GM12874 (cell line): ENCODE results near the gene BAHCC1.

Source experiments
- TF ChIP-seq, protein P1 (sequence below): IDR thresholded peaks from 2 replicates; pipeline ENCODE4 v1.5.1; 2011; ENCODE audit warnings: low read depth, mild to moderate bottlenecking, control low read depth, low read length, moderate library complexity; ENCODE audit not compliant: insufficient read depth

Gene BAHCC1

DNA sequence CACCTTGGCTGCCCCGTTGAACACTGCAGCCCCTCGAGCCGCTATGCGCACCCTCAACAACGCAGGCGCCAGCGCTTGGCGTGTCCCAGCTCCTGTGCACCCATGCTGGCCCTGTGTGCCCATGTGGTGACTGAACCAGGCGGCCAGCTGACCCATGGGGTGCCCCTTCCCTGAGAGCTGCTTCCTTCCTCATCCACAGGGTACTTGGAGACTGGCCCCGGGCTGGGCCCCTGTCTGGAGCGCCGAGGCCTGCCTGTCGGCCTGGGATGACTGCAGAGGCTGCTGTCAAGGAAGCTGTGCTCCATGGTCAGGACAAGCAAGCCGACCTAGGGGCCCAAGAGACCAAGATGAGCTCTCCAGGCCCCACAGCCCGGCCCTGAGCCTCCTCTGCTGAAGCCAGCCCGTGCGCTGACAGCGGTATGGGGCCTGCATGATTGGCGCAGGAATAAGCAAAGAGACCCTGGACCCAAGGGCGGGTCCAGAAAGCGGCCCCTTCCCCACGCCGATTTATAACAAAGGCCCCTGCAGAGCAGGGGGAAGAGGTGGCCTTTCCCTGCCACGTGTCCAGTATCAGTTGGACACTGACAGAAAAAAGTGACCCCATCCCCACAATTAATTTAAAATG lies 21.6 kb upstream of the BAHCC1 start:
- TF ChIP-seq, protein P1, sequence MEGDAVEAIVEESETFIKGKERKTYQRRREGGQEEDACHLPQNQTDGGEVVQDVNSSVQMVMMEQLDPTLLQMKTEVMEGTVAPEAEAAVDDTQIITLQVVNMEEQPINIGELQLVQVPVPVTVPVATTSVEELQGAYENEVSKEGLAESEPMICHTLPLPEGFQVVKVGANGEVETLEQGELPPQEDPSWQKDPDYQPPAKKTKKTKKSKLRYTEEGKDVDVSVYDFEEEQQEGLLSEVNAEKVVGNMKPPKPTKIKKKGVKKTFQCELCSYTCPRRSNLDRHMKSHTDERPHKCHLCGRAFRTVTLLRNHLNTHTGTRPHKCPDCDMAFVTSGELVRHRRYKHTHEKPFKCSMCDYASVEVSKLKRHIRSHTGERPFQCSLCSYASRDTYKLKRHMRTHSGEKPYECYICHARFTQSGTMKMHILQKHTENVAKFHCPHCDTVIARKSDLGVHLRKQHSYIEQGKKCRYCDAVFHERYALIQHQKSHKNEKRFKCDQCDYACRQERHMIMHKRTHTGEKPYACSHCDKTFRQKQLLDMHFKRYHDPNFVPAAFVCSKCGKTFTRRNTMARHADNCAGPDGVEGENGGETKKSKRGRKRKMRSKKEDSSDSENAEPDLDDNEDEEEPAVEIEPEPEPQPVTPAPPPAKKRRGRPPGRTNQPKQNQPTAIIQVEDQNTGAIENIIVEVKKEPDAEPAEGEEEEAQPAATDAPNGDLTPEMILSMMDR = no peak

DNA sequence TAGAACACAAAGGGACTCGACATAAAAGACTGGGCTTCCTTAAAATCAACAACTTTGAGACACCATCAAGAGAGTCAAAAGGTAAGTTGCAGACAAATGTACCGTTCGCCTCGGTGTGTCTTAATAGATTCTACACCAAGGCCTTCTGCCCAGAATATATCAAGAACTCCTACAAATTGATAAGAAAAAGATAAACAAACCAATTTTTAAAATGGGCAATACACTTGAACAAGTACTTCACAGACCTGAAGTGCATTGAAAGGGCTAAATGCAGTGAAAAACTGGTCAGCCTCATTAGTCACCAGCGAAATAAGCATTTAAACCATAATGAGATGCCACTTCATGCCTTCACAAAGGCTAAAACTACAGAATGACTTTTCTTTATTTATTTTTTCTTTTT lies 20.4 kb upstream of the BAHCC1 start:
- TF ChIP-seq, protein P1 = no peak

- TF ChIP-seq, protein P1 = no peak
Observed at GRCh38 chr17:81376946-81377714, 18.1 kb upstream of the BAHCC1 start.

- TF ChIP-seq, protein P1 = no peak
Observed at GRCh38 chr17:81378941-81379511, 16.2 kb upstream of the BAHCC1 start.

GRCh38 chr17:81379523-81379942 lies 15.7 kb upstream of the BAHCC1 start:
- TF ChIP-seq, protein P1 = no peak

DNA sequence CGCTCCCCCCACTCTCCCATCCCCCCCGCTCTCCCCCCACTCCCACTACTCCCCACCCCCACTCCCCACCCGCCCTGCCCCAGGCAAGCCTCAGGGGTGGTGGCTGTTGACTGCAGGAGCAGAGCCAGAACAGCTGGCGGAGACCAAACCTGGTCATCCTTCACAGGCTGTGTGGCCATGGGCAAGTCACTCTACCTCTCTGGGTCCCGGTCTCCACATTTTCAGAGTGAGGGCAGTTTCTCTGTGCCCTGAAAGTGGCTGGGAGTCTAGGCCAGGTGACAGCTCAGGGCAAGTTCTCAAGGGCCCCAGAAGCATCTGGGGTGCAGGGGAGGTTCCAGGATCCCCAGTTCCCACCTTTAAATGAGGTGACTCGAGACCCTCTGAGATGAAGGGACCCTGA lies 15.1 kb upstream of the BAHCC1 start:
- TF ChIP-seq, protein P1 = no peak

- TF ChIP-seq, protein P1 = no peak
Observed at GRCh38 chr17:81380666-81381518, 14.4 kb upstream of the BAHCC1 start.
